B cell (primary cell): Measurements from ENCODE around the gene ZNF471.

Source experiments
- CTCF ChIP-seq: fragments of 200-600 bp; IDR thresholded peaks from one replicate; pipeline ENCODE4 v1.8.0; 2022; ENCODE audit warnings: antibody characterized with exemption, mild to moderate bottlenecking
- EZH2 ChIP-seq: IDR thresholded peaks from 2 replicates; pipeline ENCODE4 v1.6.1; 2012; ENCODE audit warnings: borderline replicate concordance, low read depth, mild to moderate bottlenecking, moderate library complexity, low read length; ENCODE audit not compliant: insufficient read depth, poor library complexity, severe bottlenecking

- no peak for TF ChIP-seq CTCF
- no peak for TF ChIP-seq EZH2
Observed at GRCh38 chr19:56547535-56547934, 39.9 kb downstream of the ZNF471 start.
